NCI-H146 treated with DMSO at 0.1 percent for 48 hours (cell line): ENCODE measurements around the gene ZCCHC2.

Source experiments
- DNase-seq: peaks from one replicate; lab custom pipeline; 2025; ENCODE audit not compliant: unreplicated experiment; lab: John Stamatoyannopoulos, UW

ZCCHC2 gene

DNA sequence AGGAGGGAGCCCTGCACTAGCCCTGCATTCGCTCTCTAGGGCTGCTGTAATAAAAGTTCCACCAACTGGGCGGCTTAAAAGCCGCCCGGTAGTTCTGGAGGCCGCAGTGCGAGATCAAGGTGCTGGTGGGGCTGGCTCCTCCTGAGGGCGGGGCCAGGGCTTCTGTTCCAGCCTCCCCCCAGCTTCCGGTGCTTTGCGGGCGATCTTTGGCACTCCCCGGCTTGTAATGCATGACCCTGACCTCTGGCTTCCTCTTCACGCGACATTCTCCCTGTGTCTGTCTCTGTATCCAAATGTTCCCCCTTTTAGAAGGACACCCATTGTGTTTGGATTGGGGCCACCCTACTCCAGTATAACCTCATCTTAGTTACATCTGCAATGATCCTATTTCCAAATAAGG lies 84.5 kb downstream of the ZCCHC2 start:
- DNase-seq = no peak

DNA sequence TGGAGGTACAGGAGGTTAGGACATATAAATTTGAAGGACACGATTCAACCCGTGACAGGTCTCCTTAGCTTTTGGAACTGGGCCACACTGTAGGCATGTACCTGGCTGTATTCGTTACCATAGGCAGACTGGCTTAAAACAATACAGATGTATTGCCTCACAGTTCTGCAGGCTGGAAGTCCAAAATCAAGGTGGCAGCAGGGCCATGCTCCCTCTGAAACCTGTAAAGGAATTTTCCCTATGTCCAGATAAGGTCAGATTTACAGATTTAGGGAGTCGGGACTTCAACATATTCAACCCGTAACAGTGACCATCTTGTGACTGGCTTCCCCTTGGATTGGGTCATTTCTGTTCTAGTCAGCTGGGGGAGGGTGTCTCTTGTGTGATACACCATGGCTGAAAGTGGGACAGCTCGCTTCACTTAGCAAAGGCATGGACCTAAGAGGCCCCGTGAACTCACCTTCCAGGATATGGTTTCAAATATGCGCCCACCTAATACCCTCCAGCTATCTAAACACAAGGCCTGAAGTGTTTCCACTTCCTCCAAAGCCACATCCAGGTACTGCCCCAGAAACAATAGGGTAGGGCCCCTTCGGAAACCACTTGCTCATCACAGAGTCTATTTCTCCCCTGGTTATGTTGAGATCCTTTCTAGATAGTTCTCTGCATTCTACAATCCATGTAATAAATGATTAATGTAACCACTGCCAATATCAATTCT lies 85.0 kb downstream of the ZCCHC2 start:
- no peak for DNase-seq

DNA sequence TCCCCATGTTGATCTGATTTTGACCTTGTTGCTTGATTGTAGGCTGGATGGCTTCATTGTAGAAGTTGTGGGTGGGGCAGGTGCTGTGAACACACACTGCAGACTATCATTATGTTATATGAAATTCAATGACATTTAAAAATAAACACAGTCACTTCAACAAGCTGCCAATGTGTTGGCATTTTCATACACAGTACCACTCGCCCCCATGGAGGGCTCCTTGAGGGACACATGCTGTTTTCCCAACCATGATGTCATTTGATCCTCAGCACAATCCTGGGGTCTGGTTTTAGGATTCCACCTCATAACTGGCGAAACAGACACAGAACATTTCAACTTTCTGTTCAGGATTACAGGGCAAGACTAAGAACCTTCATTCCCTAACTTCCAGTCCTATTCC lies 86.9 kb downstream of the ZCCHC2 start:
- no peak for DNase-seq

DNA sequence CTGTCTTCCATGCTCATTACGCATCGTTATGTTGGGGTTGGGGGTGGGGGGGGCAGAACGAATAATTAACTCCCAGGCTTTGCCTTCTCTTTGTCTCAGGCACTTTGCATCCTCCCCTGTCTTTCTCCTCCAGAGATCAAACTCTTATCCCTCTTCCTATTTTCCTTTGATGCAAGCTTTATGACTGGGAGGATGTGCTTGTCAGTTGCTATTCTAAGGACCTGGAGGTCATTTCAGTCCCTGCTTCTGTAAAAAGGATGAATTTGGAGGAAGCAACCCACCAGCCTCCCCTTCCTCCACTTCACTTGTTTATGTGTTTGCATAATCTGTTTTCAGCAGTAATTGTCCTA lies 87.5 kb downstream of the ZCCHC2 start:
- DNase-seq = no peak

DNA sequence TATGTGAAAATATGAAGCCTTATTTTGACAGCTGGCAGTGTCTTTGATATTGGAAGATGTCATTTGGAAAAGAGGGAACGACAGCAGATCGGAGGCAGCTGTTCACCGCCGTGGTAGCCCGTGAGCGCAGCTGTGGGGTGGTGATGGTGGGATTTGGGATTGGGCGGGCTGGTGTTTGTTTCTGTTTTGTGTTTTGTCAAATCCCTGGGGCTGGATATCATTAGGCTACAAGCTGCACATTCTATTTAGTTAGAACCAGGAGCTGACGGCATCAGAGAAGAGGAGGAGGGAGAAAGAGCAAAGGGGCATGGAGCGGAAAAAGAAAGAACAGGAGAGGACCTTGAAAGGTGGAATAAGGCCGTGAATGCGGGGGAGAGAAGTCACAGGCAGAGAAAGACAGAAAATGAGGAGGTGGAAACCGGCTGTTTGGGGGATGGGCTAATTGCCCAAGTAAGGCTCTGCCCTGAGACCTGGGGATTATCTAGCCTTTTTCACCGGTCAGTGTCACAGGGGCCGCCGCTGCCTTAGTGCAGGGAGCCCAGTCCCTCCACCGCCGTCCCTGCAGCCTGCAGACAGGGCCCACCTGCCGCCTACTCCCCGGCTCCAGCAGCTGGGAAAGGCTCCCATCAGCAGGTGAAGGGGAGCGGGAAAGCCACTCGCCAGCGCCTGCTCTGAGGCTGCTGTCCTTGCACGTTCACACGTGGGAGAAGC lies 88.0 kb downstream of the ZCCHC2 start:
- DNase-seq = peak; percentile 67

DNA sequence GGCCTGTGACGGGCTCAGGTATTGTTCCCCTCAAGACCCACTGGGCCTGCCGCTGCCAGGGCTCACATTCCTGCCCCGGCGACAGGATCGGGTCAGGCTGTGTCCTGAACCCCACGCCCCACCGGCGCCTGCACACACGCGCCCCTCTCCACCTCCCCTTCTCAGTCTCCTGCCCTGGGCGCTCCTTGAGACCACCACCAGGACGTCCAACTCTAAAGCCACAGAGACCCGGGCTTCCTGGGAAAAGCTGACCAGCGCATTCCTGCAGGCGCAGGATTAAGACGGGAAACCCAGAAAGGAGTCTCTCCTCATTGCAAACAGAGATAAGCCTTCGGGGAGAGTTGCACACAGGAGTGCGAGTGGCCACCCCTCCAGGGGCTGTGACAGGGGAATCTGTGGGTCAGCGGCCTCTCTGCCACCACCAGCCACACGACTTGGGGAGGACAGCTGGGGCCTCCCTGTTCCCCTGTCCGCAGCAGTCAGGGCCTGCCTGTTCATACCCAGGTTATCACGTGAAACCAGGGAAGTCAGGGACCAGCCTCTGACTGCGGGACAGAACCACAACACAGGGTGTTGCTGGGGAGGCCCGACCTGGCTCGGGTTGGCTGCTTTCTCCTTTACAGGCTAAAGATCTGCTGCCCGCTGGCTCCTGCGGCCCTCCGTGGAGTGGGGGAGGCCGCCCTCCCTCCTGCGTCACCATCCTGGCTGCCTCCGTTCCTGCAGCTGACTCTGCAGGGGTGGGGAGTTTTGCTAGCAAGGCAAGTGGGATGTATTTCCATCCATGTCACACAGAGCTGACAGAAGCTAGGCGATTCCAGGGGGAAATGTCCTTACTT lies 88.8 kb downstream of the ZCCHC2 start:
- no peak for DNase-seq

DNA sequence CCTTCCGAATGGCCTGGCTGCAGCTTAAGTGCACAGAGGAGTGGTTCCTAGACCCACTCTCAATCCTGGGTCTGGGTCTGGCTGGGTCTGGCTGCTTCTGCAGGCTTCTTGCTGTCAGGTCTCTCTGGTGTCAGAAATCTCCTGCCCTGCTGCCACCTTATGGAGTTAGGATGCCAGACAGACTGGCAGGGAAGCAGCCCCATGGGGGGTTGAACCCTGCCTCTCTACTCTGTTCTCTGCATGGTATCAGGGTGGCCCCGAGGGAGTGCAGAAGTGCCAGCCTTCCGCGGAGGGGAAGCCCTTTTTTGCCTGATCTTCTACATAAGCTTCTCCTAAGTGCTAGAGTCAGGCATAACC lies 89.4 kb downstream of the ZCCHC2 start:
- no peak for DNase-seq

DNA sequence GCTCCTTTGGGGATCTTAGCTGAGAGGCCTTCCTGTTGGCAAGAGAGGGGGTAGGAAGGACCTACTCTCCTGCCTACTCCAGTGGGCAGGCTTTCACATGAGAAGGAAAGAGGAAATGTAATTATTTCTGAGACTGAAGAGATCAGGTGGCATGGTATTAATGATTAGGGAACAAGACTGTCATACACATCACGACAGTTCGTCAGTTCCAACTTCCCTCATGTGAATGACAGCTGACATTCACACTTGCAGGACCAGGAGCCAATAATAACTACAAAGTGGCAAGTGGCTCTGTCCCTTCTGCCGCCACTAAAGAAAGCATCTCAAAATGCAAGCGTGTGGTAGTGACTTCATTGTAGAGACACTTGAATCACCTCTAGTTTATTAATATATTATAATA lies 90.0 kb downstream of the ZCCHC2 start:
- no peak for DNase-seq

DNA sequence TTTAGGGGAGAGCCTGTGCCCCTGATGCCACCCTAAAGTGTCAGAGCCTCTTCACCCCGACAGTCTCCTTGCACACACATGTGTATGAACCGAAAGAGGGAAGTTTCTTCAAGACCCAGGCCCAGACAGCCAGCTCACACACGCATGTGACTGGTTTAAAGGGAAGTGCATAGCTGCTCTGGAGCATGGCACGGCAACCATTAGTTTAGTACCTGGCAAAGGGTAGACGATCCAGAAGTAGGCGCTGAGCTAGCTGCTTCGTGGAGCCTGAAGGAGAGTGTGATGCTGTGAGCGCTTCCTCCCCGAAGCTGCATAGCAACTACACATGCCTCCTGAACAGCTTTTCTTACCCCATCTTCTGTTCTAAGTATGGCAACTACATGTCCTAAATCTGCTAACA lies 91.7 kb downstream of the ZCCHC2 start:
- no peak for DNase-seq

DNA sequence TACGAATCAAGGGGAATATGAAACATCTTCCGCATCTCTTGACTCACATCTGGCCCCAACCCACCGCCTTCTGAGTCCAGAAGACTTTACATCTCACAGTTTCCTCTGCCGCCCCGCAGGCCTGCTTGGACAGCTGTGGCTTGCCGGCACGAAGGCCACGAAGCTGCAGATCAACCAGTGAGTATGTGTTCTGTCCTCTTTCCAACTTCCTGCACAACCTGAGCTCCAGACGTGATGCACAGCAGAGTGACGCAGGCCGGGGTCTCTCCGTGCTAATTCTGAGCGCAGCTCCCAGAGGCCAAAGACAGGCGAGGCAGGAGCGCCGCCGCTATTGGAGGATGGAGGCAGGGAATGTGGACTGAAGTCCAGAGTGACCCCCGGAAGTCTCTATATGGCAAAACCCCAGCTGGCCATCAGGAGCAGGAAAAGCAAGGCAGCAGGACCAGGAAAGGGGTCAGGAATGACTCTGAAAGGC lies 93.5 kb downstream of the ZCCHC2 start:
- no peak for DNase-seq

DNA sequence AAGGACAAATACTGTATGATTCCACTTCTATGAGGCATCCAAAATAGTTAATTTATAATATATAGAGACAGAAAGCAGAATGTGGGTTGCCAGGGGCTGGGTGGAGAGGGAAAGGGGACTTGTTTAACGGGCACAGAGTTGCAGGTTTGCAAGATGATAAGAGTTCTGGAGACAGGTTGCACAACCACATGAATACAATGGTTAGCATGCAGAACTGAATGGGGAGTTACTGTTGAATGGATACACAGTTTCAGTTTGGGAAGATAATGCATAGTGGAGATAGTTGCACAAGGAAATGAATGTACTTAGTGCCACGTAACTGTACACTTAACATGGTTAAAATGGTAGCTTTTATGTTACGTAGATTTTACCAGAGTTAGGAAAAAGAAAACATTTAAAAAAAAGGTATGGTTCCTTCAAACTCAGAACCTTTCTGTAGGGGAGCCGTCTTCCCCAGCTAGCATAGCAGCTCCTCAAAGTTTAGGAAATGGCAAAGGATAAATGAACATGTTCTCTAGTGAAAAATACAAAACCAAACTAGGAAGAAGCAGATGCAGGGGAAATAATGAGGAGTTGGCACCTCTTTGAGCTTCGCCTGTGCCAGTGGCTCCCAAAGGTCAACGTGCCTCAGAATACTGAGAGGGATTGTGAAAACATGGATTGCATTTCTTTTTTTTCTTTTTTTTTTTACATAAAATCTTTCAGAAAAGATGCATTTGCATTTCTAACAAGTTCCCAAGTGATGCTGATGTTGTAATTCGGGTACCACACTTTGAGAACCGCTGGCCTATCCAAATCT lies 95.2 kb downstream of the ZCCHC2 start:
- no peak for DNase-seq

DNA sequence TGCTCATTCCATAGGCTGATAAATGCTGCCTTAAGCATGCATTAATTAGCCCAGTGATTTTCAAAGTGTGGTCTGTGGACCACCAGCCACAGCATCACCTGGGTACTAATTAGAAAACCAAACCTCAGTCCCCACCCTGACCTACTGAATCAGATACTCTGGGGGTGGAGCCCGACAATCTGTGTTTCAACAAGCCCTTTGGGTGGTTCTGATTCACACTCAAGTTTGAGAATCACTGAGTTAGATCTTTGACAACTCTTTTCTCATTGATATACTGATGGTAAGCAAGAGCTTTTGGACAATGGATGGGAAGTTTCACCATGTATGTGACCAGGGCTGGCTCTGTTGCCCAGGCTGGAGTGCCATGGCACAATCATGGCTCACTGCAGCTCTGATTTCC lies 95.9 kb downstream of the ZCCHC2 start:
- no peak for DNase-seq

DNA sequence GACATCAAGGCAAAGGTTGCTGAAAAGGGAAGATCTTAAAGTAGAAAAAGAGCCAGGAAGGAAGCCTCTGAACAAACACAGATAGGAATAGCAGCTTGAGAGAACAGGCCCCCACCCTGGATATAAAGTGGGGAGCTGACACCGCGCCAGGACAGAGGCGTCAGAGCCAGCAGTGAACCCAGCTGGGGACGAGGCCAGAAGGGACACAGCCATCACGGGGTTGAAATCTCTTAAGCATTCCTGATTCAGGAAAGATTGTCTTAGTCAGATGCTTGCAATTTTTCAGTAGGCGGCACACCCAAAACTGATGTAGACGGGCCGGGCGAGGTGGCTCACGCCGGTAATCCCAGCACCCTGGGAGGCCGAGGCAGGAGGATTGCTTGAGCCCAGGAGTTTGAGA lies 98.7 kb downstream of the ZCCHC2 start:
- DNase-seq = no peak

DNA sequence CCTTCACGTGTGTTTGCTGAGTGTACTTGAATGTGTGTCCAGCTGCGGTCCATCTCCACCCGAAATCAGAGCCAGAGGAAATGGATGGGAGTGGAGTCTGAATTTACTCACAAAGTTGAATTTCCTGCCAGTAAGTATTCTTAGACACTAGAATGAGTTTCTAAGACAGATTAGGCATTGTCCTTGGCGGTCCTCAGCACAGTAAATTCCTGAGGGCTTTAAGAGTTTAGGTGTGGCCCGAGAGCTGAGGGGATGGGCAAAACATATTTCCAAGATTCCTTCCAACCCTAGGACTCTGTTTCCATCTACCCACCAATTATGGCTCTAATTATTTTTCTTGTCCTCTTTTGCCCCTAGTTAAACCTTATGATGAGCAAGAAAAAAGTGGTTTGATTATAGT lies 102.2 kb downstream of the ZCCHC2 start:
- no peak for DNase-seq
